Measurements from ENCODE around the gene RAB21. TPM values are rescaled to one million over a fixed set of nuclear protein-coding genes. Genes with fewer than 3 reads are reported as not detected.
A peak's percentile ranks its signal among the peaks of the same experiment; 100 is the strongest.

The RAB21 gene
- total and polyA plus RNA-seq, 2 of the 4 experiments (the other 2 are of a cell fraction) = 13.8 to 15.0 TPM

- intact Hi-C loops (cut with micrococcal nuclease) (no loop called here), dilution Hi-C loops (cut with HindIII; ENCODE audit: low sequenced_read_pairs, unreplicated experiment) (no loop called here), in situ Hi-C loops (cut with MboI; ENCODE audit: low sequenced_read_pairs) (no loop called here)
- no peak overlapping the region for H2BK5ac ChIP-seq (ENCODE audit: low read depth, low read length, poor library complexity, severe bottlenecking)
- no peak overlapping the region for H4K8ac ChIP-seq (ENCODE audit: low read depth in 2 of 2, low read length in 2 of 2)
- no peak overlapping the region for H2BK20ac ChIP-seq (ENCODE audit: low read depth, low read length)
- no peak overlapping the region for H2BK120ac ChIP-seq (ENCODE audit: low read depth, low read length)
- H3K4me3 ChIP-seq (ENCODE audit: insufficient read depth, low read depth, low read length) = no peak overlapping the region
- H3K4me1 ChIP-seq (ENCODE audit: control insufficient read depth, insufficient read depth, low read length) = no peaks in the 10 kb centered on the region
- no peak overlapping the region for H4K91ac ChIP-seq (ENCODE audit: insufficient read depth, low read depth, low read length)
- POLR2A ChIA-PET (ENCODE audit: unreplicated experiment) = no interaction called here
- no peak overlapping the region for H3K27ac ChIP-seq (ENCODE audit: insufficient read depth, low read length)
- ATAC-seq (ENCODE audit: low read depth) (no peak), DNase-seq (no peak)
- no peak overlapping the region for H3K56ac ChIP-seq (ENCODE audit: extremely low read depth, insufficient read depth, low read length)
- H2AFZ ChIP-seq (replicated peaks; ENCODE audit: low read length, poor library complexity) = no peak overlapping the region
- H3K9me3 ChIP-seq (ENCODE audit: control insufficient read depth, insufficient read depth, low read length) = no peaks in the 10 kb centered on the region
- CTCF ChIA-PET = no interaction called here
- H4K20me1 ChIP-seq (ENCODE audit: insufficient read depth, low read length) = no peaks in the 10 kb centered on the region
- H3K14ac ChIP-seq (replicated peaks; ENCODE audit: low read depth, low read length) = no peak overlapping the region
- H3K23ac ChIP-seq (ENCODE audit: low read depth, low read length) = no peak overlapping the region
- H2AK5ac ChIP-seq (ENCODE audit: low read depth, low read length) = no peak overlapping the region
- H4K5ac ChIP-seq (ENCODE audit: low read depth, low read length) = no peak overlapping the region
- H3K9me1 ChIP-seq (ENCODE audit: insufficient read depth, low read length) = no peaks in the 10 kb centered on the region
- H3K4ac ChIP-seq (ENCODE audit: low read depth, low read length) = no peak overlapping the region
- no peak overlapping the region for H2AK9ac ChIP-seq (replicated peaks; ENCODE audit: low read depth, low read length, poor library complexity)
- H3K79me1 ChIP-seq (ENCODE audit: low read depth in 1 of 2, low read length in 2 of 2) = no peaks in the 10 kb centered on the region
- TF ChIP-seq CEBPB (IDR thresholded peaks at IDR 0.05; ENCODE audit: low read depth, low read length) (peak; percentile 86), BHLHE40 (IDR thresholded peaks at IDR 0.05; ENCODE audit: low read depth, low read length) (no peak), FOS (IDR thresholded peaks at IDR 0.05; ENCODE audit: low read depth, low read length) (no peak)
- no peaks in the 10 kb centered on the region for H3K36me3 ChIP-seq (ENCODE audit: control insufficient read depth, insufficient read depth, low read length)
- WGBS, 2 experiments (ENCODE audit: extremely low coverage in 2 of 2, insufficient read length in 1 of 2) = no CpG with 5 or more reads among the region's 2 CpGs
- no peak overlapping the region for H2BK15ac ChIP-seq (ENCODE audit: low read depth, low read length)
- H3K18ac ChIP-seq (ENCODE audit: low read depth, low read length) = no peak overlapping the region
- H3K9ac ChIP-seq (ENCODE audit: low read depth, low read length) = no peak overlapping the region
- BruUV-seq (replicated peaks) = no TSS peak
- H3K27me3 ChIP-seq (ENCODE audit: control insufficient read depth, insufficient read depth, low read length) = peaks cover 2% of the 10 kb centered on the region; the same call in 1 of the 2 replicates
- no peak overlapping the region for H3K4me2 ChIP-seq (ENCODE audit: low read depth, low read length)
These were observed 74.2 kb downstream of the RAB21 start for GRCh38 chr12:71828813-71829212.

All from IMR-90 (cell line).